HG03135 (cell line): ENCODE measurements around the gene CALU.

Experiments
- ATAC-seq: cut with Tn5 transposase; IDR thresholded peaks from one replicate; pipeline ENCODE4 v1.9.1; 2021; ENCODE audit warnings: mild to moderate bottlenecking, moderate library complexity; ENCODE audit not compliant: unreplicated experiment

Gene CALU

DNA sequence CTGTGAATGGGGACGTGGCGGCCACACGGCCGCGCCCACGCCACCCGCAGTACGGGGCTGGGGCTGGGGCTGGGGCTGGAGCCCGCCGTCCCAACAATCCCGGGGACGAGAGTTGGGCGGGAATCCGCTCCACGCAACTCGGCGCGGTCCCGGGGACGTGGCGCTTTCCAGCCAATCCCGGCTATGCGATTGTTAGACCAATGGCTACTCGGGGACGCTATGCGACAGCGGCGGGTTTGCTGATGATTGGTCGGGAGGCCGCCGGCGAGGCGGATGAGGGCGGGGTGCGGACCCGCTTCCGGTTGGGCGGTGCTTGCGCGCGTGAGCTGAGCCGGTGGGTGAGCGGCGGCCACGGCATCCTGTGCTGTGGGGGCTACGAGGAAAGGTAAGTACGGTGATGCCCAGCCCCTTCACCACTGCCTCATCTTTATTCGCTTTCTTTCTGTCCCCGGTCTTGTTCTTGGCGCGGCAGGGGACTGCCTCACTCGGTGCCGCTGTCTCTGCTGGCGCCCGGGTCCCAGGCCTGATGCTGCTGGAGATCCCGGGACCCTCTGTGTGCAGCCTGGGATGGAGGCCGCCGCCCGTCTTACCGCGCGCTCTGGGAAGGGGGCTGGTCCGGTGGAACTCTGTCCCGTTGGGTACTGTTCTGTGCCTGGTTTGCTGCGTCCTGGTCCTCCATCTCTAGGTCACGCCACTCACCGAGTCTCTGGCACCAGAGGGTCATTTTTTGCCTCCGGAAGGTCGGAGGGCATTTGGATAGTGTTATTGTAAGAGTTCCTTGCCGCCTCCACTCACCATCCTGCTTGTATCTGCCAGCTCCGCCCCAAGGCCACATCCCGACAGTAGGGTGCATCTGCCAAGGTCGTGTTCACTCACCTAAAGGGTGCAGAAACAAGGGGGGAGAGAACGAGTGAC, at the start of gene CALU:
Gene CALU (plus strand): TSS at position 312 of the 915 bp plus-strand sequence. CDS start 9,225 bp downstream, outside the sequence.
- ATAC-seq, result peak; percentile 96

DNA sequence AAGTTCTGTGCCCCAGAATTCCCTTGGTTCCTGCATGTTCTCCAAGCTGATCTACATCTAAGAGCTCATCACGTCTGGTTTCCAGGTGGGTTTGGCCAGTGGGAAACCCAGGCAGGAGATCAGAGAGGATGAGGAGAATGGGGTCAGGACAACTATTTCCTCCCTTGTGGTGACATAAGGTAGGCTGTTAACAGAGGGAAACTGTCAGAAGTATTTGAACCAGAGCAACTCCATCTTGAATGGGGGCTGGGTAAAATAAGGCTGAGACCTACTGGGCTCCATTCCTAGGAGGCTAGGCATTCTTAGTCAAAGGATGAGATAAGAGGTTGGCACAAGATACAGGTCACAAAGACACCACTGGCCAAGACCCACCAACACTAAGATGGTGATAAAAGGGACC, 47.9 kb upstream of the CALU start:
- ATAC-seq, result no peak

DNA sequence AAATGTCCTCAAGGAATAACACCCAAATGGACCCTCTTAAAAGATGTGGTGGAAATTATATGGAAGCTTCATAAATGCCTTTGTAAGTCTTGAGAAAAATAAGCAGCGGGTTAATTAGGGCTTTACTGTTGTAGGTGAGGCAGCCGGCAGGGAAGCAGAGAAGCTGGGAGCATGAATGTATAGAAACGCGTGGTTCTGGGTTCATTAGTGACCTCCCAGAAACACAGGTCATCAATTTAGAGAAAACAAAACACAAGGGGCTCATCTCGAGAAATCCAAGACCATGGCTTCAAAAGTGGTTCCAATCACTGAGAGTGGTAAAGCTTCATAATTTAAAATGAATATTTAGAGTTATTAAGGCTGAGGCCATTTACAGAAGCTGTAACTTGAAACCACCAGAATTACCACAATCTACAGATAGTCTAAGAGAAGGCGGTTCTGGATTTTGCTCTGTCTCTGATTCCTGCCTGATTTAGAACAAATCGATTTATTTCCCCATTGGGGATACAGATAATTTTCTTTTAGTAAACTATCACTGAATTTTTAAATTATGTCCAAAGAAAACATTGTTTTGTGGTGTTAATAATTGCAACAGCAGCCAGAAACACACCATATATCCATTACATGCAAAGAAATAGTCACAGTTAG, 46.4 kb upstream of the CALU start:
- no peak for ATAC-seq

- ATAC-seq, result no peak
Observed at GRCh38 chr7:128693373-128694015, 45.7 kb upstream of the CALU start.

- no peak for ATAC-seq
Observed at GRCh38 chr7:128694738-128695137, 44.4 kb upstream of the CALU start.

DNA sequence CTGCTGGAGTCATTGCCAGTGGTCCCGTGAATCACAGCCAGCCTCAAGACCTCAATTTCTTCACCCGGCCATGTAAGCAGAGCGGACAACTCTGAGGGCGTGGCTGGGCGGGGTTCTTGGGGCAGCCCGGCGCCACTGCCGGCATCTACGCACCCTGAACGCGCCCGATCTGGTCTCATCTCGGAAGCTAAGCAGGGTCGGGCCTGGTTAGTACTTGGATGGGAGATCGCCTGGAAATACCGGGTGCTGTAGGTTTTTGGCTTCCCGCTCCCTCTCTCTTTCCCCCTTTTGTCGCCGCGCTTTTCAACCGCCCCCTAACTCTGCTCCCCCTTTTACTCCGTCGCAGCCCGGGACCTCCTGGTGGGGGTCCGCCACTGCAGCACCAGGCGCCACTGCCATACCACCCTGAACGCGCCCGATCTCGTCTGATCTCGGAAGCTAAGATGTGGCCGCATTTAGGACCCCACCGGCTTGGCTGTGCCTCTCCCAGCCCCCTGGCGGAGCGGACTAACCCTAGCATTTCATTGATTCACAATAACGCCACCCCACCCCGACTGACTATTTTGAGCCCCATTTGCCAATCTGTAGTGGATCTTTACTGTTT, 41.8 kb upstream of the CALU start:
- no peak for ATAC-seq

GRCh38 chr7:128699196-128699712, 39.9 kb upstream of the CALU start:
- no peak for ATAC-seq

- ATAC-seq, result no peak
Observed at GRCh38 chr7:128699895-128700294, 39.3 kb upstream of the CALU start.

- ATAC-seq, result no peak
Observed at GRCh38 chr7:128701062-128701785, 37.9 kb upstream of the CALU start.

GRCh38 chr7:128703609-128704241, 35.4 kb upstream of the CALU start:
- no peak for ATAC-seq

DNA sequence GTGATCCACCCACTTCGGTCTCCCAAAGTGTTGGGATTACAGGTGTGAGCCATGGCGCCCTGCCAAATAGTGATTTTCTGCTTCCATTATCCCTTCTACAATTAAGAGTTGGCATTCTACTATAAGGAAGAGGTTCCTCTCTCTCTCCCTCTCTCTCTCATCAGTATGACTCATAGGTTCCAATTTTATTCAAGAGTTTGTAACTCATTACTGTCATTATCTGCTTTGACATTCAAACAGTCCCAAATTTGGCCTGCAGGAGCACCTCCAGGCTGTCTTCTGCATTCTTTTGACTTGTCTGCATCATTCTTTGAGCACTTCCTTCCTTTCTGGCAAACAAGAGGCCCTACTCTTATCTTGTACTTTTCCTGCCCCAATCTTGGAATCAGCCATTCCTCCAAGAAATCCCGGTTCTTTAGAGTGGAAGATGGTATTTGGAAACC, 33.2 kb upstream of the CALU start:
- no peak for ATAC-seq

GRCh38 chr7:128707752-128708151, 31.4 kb upstream of the CALU start:
- no peak for ATAC-seq

GRCh38 chr7:128708235-128708634, 30.9 kb upstream of the CALU start:
- no peak for ATAC-seq

- no peak for ATAC-seq
Observed at GRCh38 chr7:128708824-128709223, 30.3 kb upstream of the CALU start.

- ATAC-seq, result no peak
Observed at GRCh38 chr7:128710481-128710880, 28.7 kb upstream of the CALU start.

GRCh38 chr7:128713794-128714193, 25.4 kb upstream of the CALU start:
- ATAC-seq, result no peak

DNA sequence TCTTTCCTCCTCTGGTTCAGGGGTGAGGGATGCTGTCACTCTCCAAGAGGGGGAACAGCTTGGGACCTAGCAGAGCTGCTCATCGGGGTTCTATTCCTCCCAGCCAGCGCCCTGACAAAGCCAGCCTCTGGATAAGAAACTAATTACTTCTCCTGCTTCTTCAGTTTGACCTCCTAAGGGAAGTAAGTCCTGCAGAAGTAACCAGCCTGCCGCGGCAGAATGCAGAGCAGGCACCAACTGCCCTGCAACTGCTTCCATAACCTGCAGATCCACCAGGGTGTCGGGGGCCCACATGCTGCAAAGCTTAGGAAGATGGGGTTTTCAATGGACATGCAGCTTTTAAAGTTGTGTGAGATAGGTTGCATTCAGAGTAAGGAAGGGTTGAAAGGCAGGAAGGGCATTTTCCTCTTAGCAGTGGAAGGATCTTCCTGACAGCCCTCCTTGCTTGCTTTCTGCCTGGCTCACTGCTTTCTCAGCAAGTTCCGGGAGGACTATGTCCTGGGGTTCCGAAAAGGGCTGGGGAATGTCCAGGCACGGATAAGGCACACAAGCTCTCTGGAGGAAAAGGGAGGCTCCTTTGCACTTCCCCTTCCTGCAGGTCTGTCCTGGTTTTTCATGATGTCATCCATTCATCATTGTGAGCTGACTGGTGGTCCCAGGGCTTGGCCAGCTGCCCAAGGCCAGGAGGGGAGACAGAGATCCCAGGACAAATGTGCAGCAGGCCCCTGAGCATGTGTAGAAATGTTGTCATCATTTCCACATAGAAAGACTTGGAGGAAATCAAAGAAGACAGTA, 24.3 kb upstream of the CALU start:
- ATAC-seq, result no peak

- ATAC-seq, result no peak
Observed at GRCh38 chr7:128718967-128719642, 20.1 kb upstream of the CALU start.
